ENCODE data around the gene NR2F2. TPM values are rescaled to one million over a fixed set of nuclear protein-coding genes. Genes with fewer than 3 reads are reported as not detected.

NR2F2 gene
- total and polyA plus RNA-seq, 10 donors = 18.6 to 256 (median 111) TPM

DNA sequence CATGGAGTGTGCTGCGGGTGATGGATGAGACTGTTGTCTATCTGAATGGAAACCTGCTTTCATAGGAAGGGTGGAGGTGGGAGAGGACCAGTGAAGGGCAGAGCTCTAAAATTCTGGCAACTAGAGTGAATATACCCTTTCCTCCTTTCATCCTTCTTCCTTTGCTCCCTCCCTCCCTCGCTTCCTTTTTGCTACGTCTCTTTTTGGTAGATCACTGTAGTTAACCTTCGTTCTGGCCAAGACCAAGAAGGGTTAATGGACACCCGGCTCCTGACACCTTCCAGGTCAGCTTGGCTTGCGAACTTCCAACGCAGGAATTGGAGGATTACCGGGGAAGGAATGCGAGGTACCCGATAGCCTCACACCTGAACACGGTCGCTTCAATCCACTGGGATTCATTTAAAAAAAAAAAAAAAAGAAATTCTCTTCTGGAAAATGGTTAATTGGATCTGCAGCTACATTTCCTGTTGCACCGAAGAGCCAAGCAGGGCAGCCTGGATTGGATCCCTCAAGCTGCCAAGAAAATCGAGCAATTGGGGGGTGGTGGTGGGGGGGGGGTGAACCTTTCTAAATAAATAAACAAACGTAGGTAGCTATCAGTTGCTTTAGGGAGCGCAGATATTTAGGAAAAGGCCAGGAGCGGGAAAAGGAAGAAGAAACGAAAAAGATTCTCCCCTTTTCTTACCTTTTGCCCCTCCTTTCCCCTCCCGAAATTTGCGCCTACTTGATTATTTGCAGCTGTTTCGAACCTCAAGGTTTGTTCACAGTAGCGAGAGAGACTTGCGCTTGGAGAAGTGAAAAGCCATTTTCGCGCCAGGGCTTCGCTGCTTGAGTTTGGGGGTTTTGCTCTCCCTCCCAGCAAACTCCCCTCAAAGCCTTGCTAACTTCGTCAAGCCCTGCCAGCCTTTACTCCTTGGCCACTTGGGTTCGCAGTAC lies 9.5 kb upstream of the NR2F2 start:
- intact Hi-C loops (cut with DNase I; ENCODE audit: low total_unique reads) = no loop called here
- DNase-seq = no peak

DNA sequence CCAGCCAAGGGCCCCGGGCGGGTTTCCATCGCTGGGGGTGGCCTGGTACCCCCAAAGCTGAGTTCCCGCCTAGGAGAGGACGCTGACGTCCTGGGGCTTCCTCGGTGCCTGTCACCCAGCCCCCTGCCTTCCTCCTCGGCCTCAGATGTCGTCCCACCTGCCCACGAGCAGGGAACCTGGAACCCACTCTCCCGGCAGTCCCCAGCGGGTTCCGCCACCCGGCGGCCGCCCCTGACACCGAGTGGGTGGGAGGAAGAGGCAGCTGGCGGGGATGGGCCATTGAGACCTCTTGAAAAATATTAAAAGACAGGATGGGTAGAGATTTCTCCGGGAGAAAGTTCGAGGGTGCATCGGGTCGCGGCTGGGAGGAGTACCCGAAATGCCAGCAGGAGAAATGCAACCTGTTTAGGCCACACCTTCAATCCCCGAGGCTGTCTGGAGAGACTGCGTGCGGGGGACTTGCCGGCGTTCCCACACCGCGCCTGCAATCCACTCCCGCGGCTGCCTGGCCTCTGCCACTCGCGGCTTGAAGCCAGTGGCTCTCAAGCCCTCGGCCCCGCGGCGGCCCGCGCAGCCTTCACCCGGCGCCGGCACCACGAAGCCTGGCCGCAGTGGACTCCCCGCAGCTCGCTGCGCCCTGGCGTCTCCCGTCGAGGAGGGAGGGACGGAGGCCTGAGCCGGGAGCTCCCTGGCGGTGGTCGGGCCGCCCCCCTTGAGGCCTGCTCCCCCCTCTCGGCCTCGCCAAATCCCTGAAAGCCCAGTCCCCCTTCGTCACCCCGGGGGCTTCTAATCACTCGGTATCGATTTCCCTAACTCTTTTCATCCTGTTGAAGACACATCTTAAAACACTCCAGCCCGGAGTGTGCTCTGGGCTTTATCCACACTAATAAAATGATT lies 8.6 kb upstream of the NR2F2 start:
- Histone ChIP-seq H3K27me3 (replicated peaks in 1 of 7) (peaks cover 0 to 90% (median 43%) of the 10 kb centered on the region in 7 donors), H3K36me3 (no peaks in the 10 kb centered on the region), H3K9me3 (no peaks in the 10 kb centered on the region), H3K4me3 (peak overlapping the region; percentile 14 to 80 (median 26)), H3K4me1 (peaks cover 0 to 39% (median 12%) of the 10 kb centered on the region in 6 donors), H3K27ac (peak overlapping the region; percentile 81 to 96 (median 90))
- intact Hi-C loops (cut with DNase I; ENCODE audit: low total_unique reads) = no loop called here
- DNase-seq = peak; percentile 78
- TF ChIP-seq, protein P1, sequence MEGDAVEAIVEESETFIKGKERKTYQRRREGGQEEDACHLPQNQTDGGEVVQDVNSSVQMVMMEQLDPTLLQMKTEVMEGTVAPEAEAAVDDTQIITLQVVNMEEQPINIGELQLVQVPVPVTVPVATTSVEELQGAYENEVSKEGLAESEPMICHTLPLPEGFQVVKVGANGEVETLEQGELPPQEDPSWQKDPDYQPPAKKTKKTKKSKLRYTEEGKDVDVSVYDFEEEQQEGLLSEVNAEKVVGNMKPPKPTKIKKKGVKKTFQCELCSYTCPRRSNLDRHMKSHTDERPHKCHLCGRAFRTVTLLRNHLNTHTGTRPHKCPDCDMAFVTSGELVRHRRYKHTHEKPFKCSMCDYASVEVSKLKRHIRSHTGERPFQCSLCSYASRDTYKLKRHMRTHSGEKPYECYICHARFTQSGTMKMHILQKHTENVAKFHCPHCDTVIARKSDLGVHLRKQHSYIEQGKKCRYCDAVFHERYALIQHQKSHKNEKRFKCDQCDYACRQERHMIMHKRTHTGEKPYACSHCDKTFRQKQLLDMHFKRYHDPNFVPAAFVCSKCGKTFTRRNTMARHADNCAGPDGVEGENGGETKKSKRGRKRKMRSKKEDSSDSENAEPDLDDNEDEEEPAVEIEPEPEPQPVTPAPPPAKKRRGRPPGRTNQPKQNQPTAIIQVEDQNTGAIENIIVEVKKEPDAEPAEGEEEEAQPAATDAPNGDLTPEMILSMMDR (IDR thresholded peaks at IDR 0.05 in 8 of 11, conservative IDR thresholded peaks at IDR 0.05 in 3 of 11) = peak in 2 of 11 experiments; percentile 7 to 16
- TF ChIP-seq POLR2A (IDR thresholded peaks at IDR 0.05) (no peak), POLR2AphosphoS5 (IDR thresholded peaks at IDR 0.05) (peak in 2 of 3 donors; percentile 75)
- WGBS, 5 donors = 5 to 11% (median 6%) methylated on average over 39 to 64 of the region's 64 CpGs

More for the DNA sequence above, 9.5 kb upstream of the NR2F2 start:
- TF ChIP-seq POLR2A (IDR thresholded peaks at IDR 0.05) = no peak
- TF ChIP-seq, protein P1 (IDR thresholded peaks at IDR 0.05 in 8 of 11, conservative IDR thresholded peaks at IDR 0.05 in 3 of 11) = no peak
- no peak for TF ChIP-seq POLR2AphosphoS5 (IDR thresholded peaks at IDR 0.05)
- H3K4me1 ChIP-seq = peaks cover 0 to 40% (median 14%) of the 10 kb centered on the region in 6 donors
- WGBS, 5 donors = 7 to 10% (median 9%) methylated on average over 28 of the region's 28 CpGs
- H3K9me3 ChIP-seq = no peaks in the 10 kb centered on the region
- H3K36me3 ChIP-seq = no peaks in the 10 kb centered on the region
- H3K27ac ChIP-seq = peak overlapping the region; percentile 81 to 96 (median 90)
- H3K4me3 ChIP-seq = peak overlapping the region; percentile 14 to 80 (median 26)
- H3K27me3 ChIP-seq (replicated peaks in 1 of 7) = peaks cover 0 to 81% (median 39%) of the 10 kb centered on the region in 7 donors

DNA sequence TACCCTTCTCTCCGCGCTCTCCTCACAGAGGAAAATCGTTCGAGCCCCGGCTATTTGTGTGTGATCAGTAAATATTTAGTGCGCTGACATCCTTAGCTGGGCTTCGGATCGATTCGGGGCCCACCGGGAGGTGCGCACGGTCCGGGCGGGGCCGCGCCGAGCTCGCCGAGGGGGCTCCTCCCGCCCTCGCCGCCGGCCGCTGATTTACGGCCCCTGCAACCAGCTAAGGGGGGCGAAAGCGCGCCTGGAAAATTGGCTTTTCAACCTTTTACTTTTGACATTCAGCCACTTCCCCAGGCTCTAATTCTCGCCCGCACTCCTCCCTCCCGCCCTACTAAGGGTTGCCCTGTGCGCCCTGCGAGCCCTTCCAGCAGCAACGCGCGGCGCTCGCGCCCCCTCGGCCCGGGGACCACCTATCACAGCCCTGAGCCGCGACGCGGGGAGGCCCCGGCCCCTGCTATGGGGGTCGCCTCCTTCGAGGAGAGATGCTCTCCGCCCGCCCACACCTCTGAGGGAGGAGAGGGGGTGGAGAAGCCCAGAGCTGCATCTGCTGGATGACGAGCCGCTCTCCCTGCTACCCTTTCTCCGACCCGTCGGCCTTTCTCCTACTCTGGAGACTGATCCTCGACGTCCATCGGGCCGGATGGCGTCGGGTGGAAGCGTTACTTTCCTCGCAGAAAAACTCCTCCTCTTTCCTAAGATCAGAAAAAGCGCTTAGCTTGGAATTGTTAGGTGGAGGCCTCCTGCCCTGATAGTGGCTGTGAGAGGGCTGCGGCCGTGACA lies 7.8 kb upstream of the NR2F2 start:
- Histone ChIP-seq H3K4me1 (peaks cover 0 to 34% (median 10%) of the 10 kb centered on the region in 6 donors), H3K9me3 (no peaks in the 10 kb centered on the region), H3K4me3 (peak overlapping the region; percentile 1 to 80 (median 26)), H3K27ac (peak overlapping the region; percentile 81 to 96 (median 90)), H3K27me3 (replicated peaks in 1 of 7) (peaks cover 0 to 92% (median 43%) of the 10 kb centered on the region in 7 donors), H3K36me3 (no peaks in the 10 kb centered on the region)
- 15 to 19% (median 15%) methylated on average over 38 to 66 of the region's 66 CpGs for WGBS, 5 donors
- peak; percentile 13 to 62 (median 56) for TF ChIP-seq POLR2AphosphoS5 (IDR thresholded peaks at IDR 0.05)
- no peak for TF ChIP-seq POLR2A (IDR thresholded peaks at IDR 0.05)
- TF ChIP-seq, protein P1 (IDR thresholded peaks at IDR 0.05 in 8 of 11, conservative IDR thresholded peaks at IDR 0.05 in 3 of 11) = no peak
- DNase-seq = no peak
- intact Hi-C loops (cut with DNase I; ENCODE audit: low total_unique reads) = no loop called here

All from spleen (tissue), 11 donors.